PC-9 (cell line): ENCODE results near the gene ENAH. TPM values are rescaled to one million over a fixed set of nuclear protein-coding genes. Genes with fewer than 3 reads are reported as not detected.

Experiments used
- BruUV-seq: library from RNA; stranded (reverse); fragments of 400-500 nt; replicated peaks from 2 replicates; lab custom pipeline; 2021; lab: Mats Ljungman, UMichigan
- CTCF ChIA-PET: fragments of 300-600 bp; sonication (Branson Sonifier 250); formaldehyde crosslinking; loops from one replicate; lab custom pipeline; 2022; ENCODE audit warnings: antibody characterized with exemption; lab: Charles Lee
- POLR2A ChIA-PET: fragments of 300-600 bp; sonication (Branson Sonifier 250); formaldehyde crosslinking; loops from one replicate; lab custom pipeline; 2022; ENCODE audit warnings: antibody characterized with exemption; ENCODE audit not compliant: unreplicated experiment; lab: Charles Lee
- DNase-seq, 2 experiments: peaks; one replicate each; pipeline versions ENCODE4 v3.0.0 to v3.0.0-alpha.2; 2015 to 2022; ENCODE audit warnings: mixed read lengths in 1 of 2
- H2AFZ ChIP-seq: fragments of 200-600 bp; sonication (generic); 2 replicates; pipeline ENCODE4 v1.8.1; 2017; ENCODE audit warnings: antibody characterized with exemption
- H3F3A ChIP-seq: fragments of 200-600 bp; sonication (generic); 2 replicates; pipeline ENCODE4 v1.8.1; 2017; ENCODE audit warnings: antibody characterized with exemption, mild to moderate bottlenecking, low read depth; ENCODE audit not compliant: insufficient read depth
- H3K27ac ChIP-seq: fragments of 200-600 bp; sonication (generic); 2 replicates; pipeline ENCODE4 v1.6.1; 2016; ENCODE audit warnings: mixed run types
- H3K27me3 ChIP-seq: fragments of 200-600 bp; sonication (generic); 2 replicates; pipeline ENCODE4 v1.6.1; 2016; ENCODE audit warnings: low read depth, mixed run types; ENCODE audit not compliant: insufficient read depth
- H3K36me3 ChIP-seq: fragments of 200-600 bp; sonication (generic); 2 replicates; pipeline ENCODE4 v1.6.1; 2016; ENCODE audit warnings: low read depth, mixed run types
- H3K4me1 ChIP-seq: fragments of 200-600 bp; sonication (generic); replicated peaks from 2 replicates; pipeline ENCODE4 v1.6.1; 2016; ENCODE audit warnings: mixed run types; ENCODE audit not compliant: insufficient read depth
- H3K4me2 ChIP-seq: fragments of 200-600 bp; sonication (generic); 2 replicates; pipeline ENCODE4 v1.6.1; 2017; ENCODE audit warnings: mixed run types
- H3K4me3 ChIP-seq: fragments of 200-600 bp; sonication (generic); 2 replicates; pipeline ENCODE4 v1.6.1; 2016; ENCODE audit warnings: mixed run types
- H3K79me2 ChIP-seq: fragments of 200-600 bp; sonication (generic); 2 replicates; pipeline ENCODE4 v1.6.1; 2017; ENCODE audit warnings: low read depth, mixed run types
- H3K9me2 ChIP-seq: fragments of 200-600 bp; sonication (generic); 2 replicates; pipeline ENCODE4 v1.8.1; 2017; ENCODE audit warnings: mild to moderate bottlenecking; ENCODE audit not compliant: insufficient read depth
- H3K9me3 ChIP-seq: fragments of 200-600 bp; sonication (generic); 2 replicates; pipeline ENCODE4 v1.8.1; 2016; ENCODE audit warnings: low read depth; ENCODE audit not compliant: insufficient read depth
- H4K20me1 ChIP-seq: fragments of 200-600 bp; sonication (generic); 2 replicates; pipeline ENCODE4 v1.8.1; 2017; ENCODE audit not compliant: insufficient read depth
- EZH2 ChIP-seq: fragments of 200-600 bp; sonication (generic); IDR thresholded peaks from 2 replicates; pipeline ENCODE4 v1.8.0; 2017; ENCODE audit warnings: antibody characterized with exemption, low read depth
- intact Hi-C: fragments of 100-400 bp; cut with micrococcal nuclease; formaldehyde crosslinking; loops from one replicate; pipeline ENCODE4 v1.10.0; 2022; ENCODE audit not compliant: unreplicated experiment
- total RNA-seq: library from RNA; stranded (reverse); gene quantifications from 2 replicates; pipeline ENCODE4 v1.2.3, GENCODE V29; 2021
- TF ChIP-seq, protein P1 (sequence below): fragments of 200-600 bp; sonication (generic); conservative IDR thresholded peaks from 2 replicates; pipeline ENCODE4 v1.6.1; 2017; ENCODE audit warnings: mixed run types, antibody characterized with exemption, mild to moderate bottlenecking, moderate library complexity

ENAH gene
- total RNA-seq, 1 experiment from 2014 or later = 167 TPM

DNA sequence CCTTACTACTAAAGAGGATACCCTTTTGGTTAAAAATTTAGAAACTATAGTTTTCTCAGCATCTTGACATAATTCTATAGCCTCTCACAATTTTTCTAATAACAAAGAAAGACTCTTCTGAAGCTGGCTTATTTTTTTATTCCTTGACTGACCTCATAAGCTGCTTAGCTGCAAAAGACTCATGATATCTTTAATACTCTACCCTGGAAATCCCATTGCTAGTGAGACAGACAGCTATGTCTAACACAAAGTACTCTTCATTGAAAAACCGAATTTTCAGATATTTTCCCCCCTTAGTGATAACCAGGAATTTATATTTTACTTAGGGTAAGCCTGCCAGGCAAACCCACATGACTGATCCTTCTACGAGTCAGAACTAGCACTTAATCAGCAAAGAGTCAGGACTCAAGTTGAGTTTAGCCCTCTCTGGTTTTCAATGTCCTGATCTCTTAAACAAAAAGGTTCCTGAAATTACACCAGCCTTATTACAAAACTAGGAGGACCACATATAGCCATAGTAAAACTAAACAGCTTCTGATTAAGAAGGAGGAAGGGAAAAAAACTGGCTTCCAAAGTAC is 56.9 kb downstream of the ENAH start:
- H4K20me1 ChIP-seq = 0 out of 2 replicates have a peak, but pooled peaks cover 6% of the 10 kb centered on the region
- H3K36me3 ChIP-seq = 0 out of 2 replicates have a peak, but pooled peaks cover 9% of the 10 kb centered on the region
- no peaks in the 10 kb centered on the region for H3K9me3 ChIP-seq
- intact Hi-C loops = no loop called here
- DNase-seq = no peak
- TF ChIP-seq, protein P1, sequence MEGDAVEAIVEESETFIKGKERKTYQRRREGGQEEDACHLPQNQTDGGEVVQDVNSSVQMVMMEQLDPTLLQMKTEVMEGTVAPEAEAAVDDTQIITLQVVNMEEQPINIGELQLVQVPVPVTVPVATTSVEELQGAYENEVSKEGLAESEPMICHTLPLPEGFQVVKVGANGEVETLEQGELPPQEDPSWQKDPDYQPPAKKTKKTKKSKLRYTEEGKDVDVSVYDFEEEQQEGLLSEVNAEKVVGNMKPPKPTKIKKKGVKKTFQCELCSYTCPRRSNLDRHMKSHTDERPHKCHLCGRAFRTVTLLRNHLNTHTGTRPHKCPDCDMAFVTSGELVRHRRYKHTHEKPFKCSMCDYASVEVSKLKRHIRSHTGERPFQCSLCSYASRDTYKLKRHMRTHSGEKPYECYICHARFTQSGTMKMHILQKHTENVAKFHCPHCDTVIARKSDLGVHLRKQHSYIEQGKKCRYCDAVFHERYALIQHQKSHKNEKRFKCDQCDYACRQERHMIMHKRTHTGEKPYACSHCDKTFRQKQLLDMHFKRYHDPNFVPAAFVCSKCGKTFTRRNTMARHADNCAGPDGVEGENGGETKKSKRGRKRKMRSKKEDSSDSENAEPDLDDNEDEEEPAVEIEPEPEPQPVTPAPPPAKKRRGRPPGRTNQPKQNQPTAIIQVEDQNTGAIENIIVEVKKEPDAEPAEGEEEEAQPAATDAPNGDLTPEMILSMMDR = no peak
- TF ChIP-seq EZH2 = no peak
- no peak overlapping the region for H2AFZ ChIP-seq
- H3K9me2 ChIP-seq = no peaks in the 10 kb centered on the region
- ChIA-PET POLR2A (interaction anchor here (0.5 kb wide), 1 partner anchor 341 kb away, joined by 3 read pairs; no protein-coding TSS in a partner anchor), CTCF (no interaction called here)
- H3K4me1 ChIP-seq = peaks cover 10% of the 10 kb centered on the region; the same call in 1 of the 2 replicates
- H3K79me2 ChIP-seq = peaks cover 93% of the 10 kb centered on the region
- H3K27me3 ChIP-seq = no peaks in the 10 kb centered on the region
- H3K4me3 ChIP-seq = no peak overlapping the region
- BruUV-seq = no TSS peak
- no peak overlapping the region for H3K27ac ChIP-seq
- H3F3A ChIP-seq = peaks cover 24% of the 10 kb centered on the region
- H3K4me2 ChIP-seq = no peak overlapping the region

DNA sequence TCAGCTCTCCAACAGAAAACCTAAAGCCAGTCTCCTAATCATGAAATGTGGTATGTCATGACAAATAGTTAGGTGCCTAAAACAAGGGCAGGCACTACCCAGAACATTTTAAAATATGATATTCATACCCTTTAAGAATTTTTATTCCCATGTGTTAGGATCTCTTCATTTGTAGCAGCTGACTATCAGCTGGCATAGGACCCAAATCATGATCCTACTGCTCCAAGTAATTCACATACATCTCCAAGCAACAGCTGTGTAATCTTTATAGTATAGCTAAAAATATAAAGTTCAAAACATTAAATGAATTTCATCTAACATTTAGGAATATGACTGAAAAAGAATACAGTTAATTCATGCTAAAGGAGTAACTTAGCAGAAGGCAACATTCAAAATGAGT is 57.5 kb downstream of the ENAH start:
- H3K4me3 ChIP-seq = no peak overlapping the region
- H4K20me1 ChIP-seq = 0 out of 2 replicates have a peak, but pooled peaks cover 6% of the 10 kb centered on the region
- TF ChIP-seq EZH2 = no peak
- TF ChIP-seq, protein P1 = no peak
- POLR2A ChIA-PET = interaction anchor here (0.7 kb wide), 1 partner anchor 63 kb away, joined by 4 read pairs; no protein-coding TSS in a partner anchor
- H3K79me2 ChIP-seq = peaks cover 93% of the 10 kb centered on the region
- H3K27me3 ChIP-seq = no peaks in the 10 kb centered on the region
- peaks cover 24% of the 10 kb centered on the region for H3F3A ChIP-seq
- CTCF ChIA-PET = no interaction called here
- H3K4me2 ChIP-seq = no peak overlapping the region
- no peaks in the 10 kb centered on the region for H3K9me2 ChIP-seq
- H3K27ac ChIP-seq = no peak overlapping the region
- DNase-seq = no peak
- H3K36me3 ChIP-seq = 0 out of 2 replicates have a peak, but pooled peaks cover 7% of the 10 kb centered on the region
- BruUV-seq = no TSS peak
- peaks cover 10% of the 10 kb centered on the region; the same call in 1 of the 2 replicates for H3K4me1 ChIP-seq
- H3K9me3 ChIP-seq = no peaks in the 10 kb centered on the region
- intact Hi-C loops = no loop called here
- no peak overlapping the region for H2AFZ ChIP-seq

DNA sequence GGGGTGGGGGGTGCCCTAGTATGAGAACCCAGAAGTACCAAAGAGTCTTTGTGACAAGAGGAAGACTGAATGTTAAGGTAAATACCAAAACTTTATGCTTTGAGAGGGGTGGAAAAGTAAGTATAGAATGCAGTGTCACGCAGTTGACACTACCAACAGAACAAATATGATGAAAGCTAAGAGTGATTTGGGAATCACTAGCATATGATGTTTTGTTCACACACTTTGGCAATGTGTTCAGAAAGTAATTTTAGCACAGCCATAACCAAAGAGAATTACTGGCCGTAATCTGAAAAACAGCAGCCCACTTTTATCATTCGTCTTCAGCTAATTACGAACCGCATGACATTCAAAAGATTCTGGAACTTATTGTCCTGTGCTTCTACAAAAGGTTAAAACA is 59.5 kb downstream of the ENAH start:
- TF ChIP-seq EZH2 = no peak
- TF ChIP-seq, protein P1 = no peak
- Histone ChIP-seq H3K4me1 (0 out of 2 replicates have a peak, but pooled peaks cover 3% of the 10 kb centered on the region), H3K27me3 (no peaks in the 10 kb centered on the region), H2AFZ (no peak overlapping the region), H3K9me2 (no peaks in the 10 kb centered on the region), H3K79me2 (peaks cover 87% of the 10 kb centered on the region), H3F3A (peaks cover 9% of the 10 kb centered on the region), H3K9me3 (no peaks in the 10 kb centered on the region), H3K4me3 (no peak overlapping the region), H3K4me2 (no peak overlapping the region), H4K20me1 (peaks cover 9% of the 10 kb centered on the region; the same call in 1 of the 2 replicates), H3K27ac (no peak overlapping the region), H3K36me3 (no peaks in the 10 kb centered on the region)
- no TSS peak for BruUV-seq
- intact Hi-C loops = no loop called here
- ChIA-PET CTCF (no interaction called here), POLR2A (no interaction called here)
- no peak for DNase-seq
